Testis (tissue), 3 donors: ENCODE measurements around the gene ADAMTSL1. TPM values are rescaled to one million over a fixed set of nuclear protein-coding genes. Genes with fewer than 3 reads are reported as not detected.

Experiments
- DNase-seq: peaks from one replicate; pipeline ENCODE4 v3.0.0-alpha.2; 2019
- H3K27ac ChIP-seq, 2 donors: fragments of 200-600 bp; sonication (generic); one replicate each; pipeline ENCODE4 v1.5.1; 2019
- H3K27me3 ChIP-seq: fragments of 200-600 bp; sonication (generic); one replicate; pipeline ENCODE4 v1.5.1; 2019
- H3K36me3 ChIP-seq: fragments of 200-600 bp; sonication (generic); one replicate; pipeline ENCODE4 v1.5.1; 2017; ENCODE audit warnings: low read depth; ENCODE audit errors: missing control alignments
- H3K4me1 ChIP-seq: fragments of 200-600 bp; sonication (generic); one replicate; pipeline ENCODE4 v1.5.1; 2019
- H3K4me3 ChIP-seq, 2 donors: fragments of 200-600 bp; sonication (generic); one replicate each; pipeline ENCODE4 v1.5.1; 2017 to 2019
- H3K9me3 ChIP-seq: fragments of 200-600 bp; sonication (generic); one replicate; pipeline ENCODE4 v1.5.1; 2017
- CTCF ChIP-seq, 3 experiments: fragments of 450-650 bp in 2 of 3; fragments of 200-600 bp in 1 of 3; sonication (generic) in 1 of 3; IDR thresholded peaks; one replicate each; pipeline ENCODE4 v1.5.1; 2016 to 2019; ENCODE audit warnings: antibody characterized with exemption in 3 of 3, mild to moderate bottlenecking in 2 of 3, moderate library complexity in 1 of 3
- POLR2A ChIP-seq: fragments of 450-650 bp; IDR thresholded peaks from one replicate; pipeline ENCODE4 v1.6.1; 2017; ENCODE audit warnings: antibody characterized with exemption, mild to moderate bottlenecking, moderate library complexity
- WGBS, 2 donors: methylation state at CpG; one replicate each; pipeline ENCODE4 v1.1.5; 2018; 5-methylcytosine and 5-hydroxymethylcytosine counted together
- intact Hi-C: fragments of 100-400 bp; cut with DNase I; formaldehyde crosslinking; loops from one replicate; pipeline ENCODE4 v1.15.1; 2023; ENCODE audit warnings: low total_unique reads
- polyA plus RNA-seq: library from polyadenylated mRNA; stranded (reverse); fragments of 350-450 nt; fragmentation: Illumina TruSeq; extraction: RNeasy Lipid Tissue Mini Kit (QIAGEN cat#74804); gene quantifications from one replicate; pipeline ENCODE4 v1.2.3, GENCODE V29; 2014; ENCODE audit warnings: low read depth, low replicate concordance; ENCODE audit not compliant: insufficient read depth
- total RNA-seq, 2 donors: library from RNA; depleted of rRNA; stranded (reverse); fragments of >200 nt; gene quantifications; one replicate each; pipeline ENCODE4 v1.2.3, GENCODE V29; 2016

The ADAMTSL1 gene
- total and polyA plus RNA-seq, 3 donors from 2014 or later = 4.7 to 12.3 (median 6.7) TPM

GRCh38 chr9:18548456-18548855 lies 74.5 kb downstream of the ADAMTSL1 start:
- peaks cover 6% of the 10 kb centered on the region for H3K4me1 ChIP-seq
- no peaks in the 10 kb centered on the region for H3K9me3 ChIP-seq
- no peak for TF ChIP-seq CTCF (IDR thresholded peaks at IDR 0.05)
- no peak for TF ChIP-seq POLR2A
- no peak for DNase-seq
- 92 to 93% methylated on average over 1 of the region's 1 CpG for WGBS, 2 donors
- H3K4me3 ChIP-seq = no peak overlapping the region
- H3K27ac ChIP-seq = no peak overlapping the region
- H3K27me3 ChIP-seq = no peaks in the 10 kb centered on the region
- no peaks in the 10 kb centered on the region for H3K36me3 ChIP-seq
- intact Hi-C loops = no loop called here

- Histone ChIP-seq H3K27me3 (no peaks in the 10 kb centered on the region), H3K4me3 (no peak overlapping the region), H3K9me3 (no peaks in the 10 kb centered on the region), H3K4me1 (no peaks in the 10 kb centered on the region), H3K36me3 (no peaks in the 10 kb centered on the region), H3K27ac (no peak overlapping the region)
- TF ChIP-seq POLR2A = no peak
- no peak for TF ChIP-seq CTCF (IDR thresholded peaks at IDR 0.05)
- WGBS, 2 donors = 75 to 92% methylated on average over 3 of the region's 3 CpGs
- no peak for DNase-seq
- intact Hi-C loops = no loop called here
Measured at GRCh38 chr9:18549772-18550171, 75.8 kb downstream of the ADAMTSL1 start.

GRCh38 chr9:18550286-18550685 lies 76.3 kb downstream of the ADAMTSL1 start:
- no peaks in the 10 kb centered on the region for H3K27me3 ChIP-seq
- no peaks in the 10 kb centered on the region for H3K4me1 ChIP-seq
- H3K4me3 ChIP-seq = no peak overlapping the region
- intact Hi-C loops = no loop called here
- H3K9me3 ChIP-seq = no peaks in the 10 kb centered on the region
- H3K36me3 ChIP-seq = no peaks in the 10 kb centered on the region
- H3K27ac ChIP-seq = no peak overlapping the region
- TF ChIP-seq CTCF (IDR thresholded peaks at IDR 0.05) (no peak), POLR2A (no peak)
- no peak for DNase-seq
- WGBS, 2 donors = 89 to 91% methylated on average over 5 of the region's 5 CpGs

- no peaks in the 10 kb centered on the region for H3K36me3 ChIP-seq
- 86 to 90% methylated on average over 6 of the region's 6 CpGs for WGBS, 2 donors
- intact Hi-C loops = no loop called here
- no peaks in the 10 kb centered on the region for H3K9me3 ChIP-seq
- no peak for DNase-seq
- no peaks in the 10 kb centered on the region for H3K27me3 ChIP-seq
- no peaks in the 10 kb centered on the region for H3K4me1 ChIP-seq
- TF ChIP-seq POLR2A (no peak), CTCF (IDR thresholded peaks at IDR 0.05) (no peak)
- no peak overlapping the region for H3K4me3 ChIP-seq
- H3K27ac ChIP-seq = no peak overlapping the region
Measured at GRCh38 chr9:18554244-18554643, 80.3 kb downstream of the ADAMTSL1 start.

- no peak for TF ChIP-seq POLR2A
- TF ChIP-seq CTCF (IDR thresholded peaks at IDR 0.05) = no peak
- Histone ChIP-seq H3K27ac (no peak overlapping the region), H3K4me3 (no peak overlapping the region), H3K4me1 (no peaks in the 10 kb centered on the region), H3K36me3 (no peaks in the 10 kb centered on the region), H3K9me3 (no peaks in the 10 kb centered on the region), H3K27me3 (no peaks in the 10 kb centered on the region)
- 59 to 64% methylated on average over 5 of the region's 5 CpGs for WGBS, 2 donors
- DNase-seq = no peak
- intact Hi-C loops = no loop called here
Measured at GRCh38 chr9:18555105-18555883, 81.3 kb downstream of the ADAMTSL1 start.
